ENCODE measurements around the gene MED27. TPM values are rescaled to one million over a fixed set of nuclear protein-coding genes. Genes with fewer than 3 reads are reported as not detected.

MED27 gene
- total and polyA plus RNA-seq, 12 donors: 8.0 to 20.7 (median 17.1) TPM

DNA sequence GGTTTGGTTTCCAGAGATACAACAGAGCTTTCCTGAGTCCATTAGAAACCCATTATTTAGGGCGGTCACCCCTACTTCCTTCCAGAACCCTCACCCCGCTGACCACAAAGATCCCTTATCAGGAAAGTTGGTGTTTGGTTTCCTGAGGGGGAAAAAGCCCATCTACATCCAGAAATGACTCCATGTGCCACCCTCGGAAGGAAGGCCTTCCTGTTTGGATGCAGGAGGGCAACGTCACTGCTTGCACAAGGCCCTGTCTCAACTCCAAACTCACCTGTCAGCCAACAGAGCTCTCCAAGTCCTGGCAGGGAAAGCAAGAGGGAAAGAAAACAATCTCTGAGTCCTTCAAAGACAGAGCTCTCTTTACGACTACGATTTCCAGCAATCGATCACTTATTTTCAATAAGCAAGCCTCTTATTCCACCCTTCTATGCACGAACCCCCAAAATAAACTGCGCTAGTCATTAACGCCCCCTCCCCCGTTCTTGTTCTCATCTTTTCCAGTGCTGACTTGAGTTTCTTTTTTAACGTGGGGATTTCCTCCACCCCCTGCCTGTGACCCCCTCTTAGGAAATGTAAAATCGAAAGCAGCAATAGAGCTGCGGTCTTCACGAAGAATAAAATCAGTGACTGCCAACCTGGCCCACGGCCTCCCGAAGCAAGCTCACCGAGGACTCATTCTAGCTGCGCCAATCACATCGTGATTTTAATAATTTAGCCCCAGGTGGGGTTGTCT lies 46.4 kb upstream of the MED27 start:
- TF ChIP-seq, protein P1, sequence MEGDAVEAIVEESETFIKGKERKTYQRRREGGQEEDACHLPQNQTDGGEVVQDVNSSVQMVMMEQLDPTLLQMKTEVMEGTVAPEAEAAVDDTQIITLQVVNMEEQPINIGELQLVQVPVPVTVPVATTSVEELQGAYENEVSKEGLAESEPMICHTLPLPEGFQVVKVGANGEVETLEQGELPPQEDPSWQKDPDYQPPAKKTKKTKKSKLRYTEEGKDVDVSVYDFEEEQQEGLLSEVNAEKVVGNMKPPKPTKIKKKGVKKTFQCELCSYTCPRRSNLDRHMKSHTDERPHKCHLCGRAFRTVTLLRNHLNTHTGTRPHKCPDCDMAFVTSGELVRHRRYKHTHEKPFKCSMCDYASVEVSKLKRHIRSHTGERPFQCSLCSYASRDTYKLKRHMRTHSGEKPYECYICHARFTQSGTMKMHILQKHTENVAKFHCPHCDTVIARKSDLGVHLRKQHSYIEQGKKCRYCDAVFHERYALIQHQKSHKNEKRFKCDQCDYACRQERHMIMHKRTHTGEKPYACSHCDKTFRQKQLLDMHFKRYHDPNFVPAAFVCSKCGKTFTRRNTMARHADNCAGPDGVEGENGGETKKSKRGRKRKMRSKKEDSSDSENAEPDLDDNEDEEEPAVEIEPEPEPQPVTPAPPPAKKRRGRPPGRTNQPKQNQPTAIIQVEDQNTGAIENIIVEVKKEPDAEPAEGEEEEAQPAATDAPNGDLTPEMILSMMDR (IDR thresholded peaks at IDR 0.05): no peak
- WGBS, 2 donors: 50 to 53% methylated on average over 20 of the region's 20 CpGs

DNA sequence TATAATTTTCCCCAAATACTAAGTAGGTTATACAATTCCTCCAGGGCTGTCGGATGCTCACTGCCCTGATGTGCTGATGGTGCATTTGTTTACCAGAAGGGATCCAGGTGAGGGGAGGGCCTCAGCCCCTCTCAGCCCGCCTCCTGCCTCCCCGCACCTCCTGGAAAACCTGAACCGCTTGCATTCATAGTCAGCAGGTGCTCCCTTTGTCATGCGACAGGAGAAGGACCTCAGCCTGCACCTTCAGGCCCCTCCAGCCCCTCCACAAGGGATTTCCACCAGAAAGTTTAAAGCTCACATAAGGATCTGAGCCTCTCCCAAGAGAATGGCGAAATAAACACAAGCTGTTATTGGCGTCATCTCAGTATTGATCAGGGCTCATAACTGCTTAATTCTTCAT lies 45.7 kb upstream of the MED27 start:
- WGBS, 2 donors: 25 to 33% methylated on average over 7 of the region's 7 CpGs
- H3K9me3 ChIP-seq: no peaks in the 10 kb centered on the region
- no peaks in the 10 kb centered on the region for H3K4me1 ChIP-seq
- DNase-seq (no peak), ATAC-seq (no peak)
- H3K36me3 ChIP-seq: no peaks in the 10 kb centered on the region
- H3K27me3 ChIP-seq: peaks cover 0 to 85% (median 65%) of the 10 kb centered on the region in 7 donors
- no peak overlapping the region for H3K27ac ChIP-seq
- intact Hi-C loops (cut with DNase I): no loop called here
- TF ChIP-seq, protein P1 (IDR thresholded peaks at IDR 0.05): no peak
- no peak overlapping the region for H3K4me3 ChIP-seq

More for the DNA sequence above, 46.4 kb upstream of the MED27 start:
- DNase-seq (no peak), ATAC-seq (no peak)
- Histone ChIP-seq H3K4me3 (no peak overlapping the region), H3K4me1 (no peaks in the 10 kb centered on the region), H3K27me3 (peaks cover 0 to 83% (median 71%) of the 10 kb centered on the region in 7 donors), H3K36me3 (no peaks in the 10 kb centered on the region), H3K27ac (no peak overlapping the region), H3K9me3 (no peaks in the 10 kb centered on the region)
- intact Hi-C loops (cut with DNase I): no loop called here

DNA sequence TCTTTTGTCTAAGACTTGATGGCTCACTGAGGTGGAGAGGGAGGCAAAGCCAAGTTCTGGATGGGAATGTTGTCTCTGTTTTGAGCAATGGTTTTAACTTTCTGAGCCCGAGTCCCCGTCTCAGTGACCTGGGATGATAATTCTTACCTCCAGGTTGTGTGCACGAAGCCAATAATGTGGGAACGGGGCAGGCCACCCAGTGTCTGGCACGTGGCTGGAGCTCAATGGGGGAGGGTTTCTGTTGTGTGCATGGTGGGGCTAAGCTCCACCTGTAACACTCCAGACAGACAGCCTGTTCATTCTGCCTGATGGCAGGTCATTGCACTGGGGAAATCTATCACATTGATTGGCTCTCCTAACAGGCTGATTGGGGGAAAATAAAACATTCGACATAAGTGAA lies 45.1 kb upstream of the MED27 start:
- H3K9me3 ChIP-seq: no peaks in the 10 kb centered on the region
- no peaks in the 10 kb centered on the region for H3K36me3 ChIP-seq
- ATAC-seq: no peak
- H3K27me3 ChIP-seq: peaks cover 0 to 80% (median 64%) of the 10 kb centered on the region in 7 donors
- no peaks in the 10 kb centered on the region for H3K4me1 ChIP-seq
- no peak overlapping the region for H3K4me3 ChIP-seq
- TF ChIP-seq, protein P1 (IDR thresholded peaks at IDR 0.05): no peak
- no peak for DNase-seq
- no peak overlapping the region for H3K27ac ChIP-seq
- intact Hi-C loops (cut with DNase I): no loop called here
- WGBS, 2 donors: 40 to 46% methylated on average over 6 of the region's 6 CpGs

DNA sequence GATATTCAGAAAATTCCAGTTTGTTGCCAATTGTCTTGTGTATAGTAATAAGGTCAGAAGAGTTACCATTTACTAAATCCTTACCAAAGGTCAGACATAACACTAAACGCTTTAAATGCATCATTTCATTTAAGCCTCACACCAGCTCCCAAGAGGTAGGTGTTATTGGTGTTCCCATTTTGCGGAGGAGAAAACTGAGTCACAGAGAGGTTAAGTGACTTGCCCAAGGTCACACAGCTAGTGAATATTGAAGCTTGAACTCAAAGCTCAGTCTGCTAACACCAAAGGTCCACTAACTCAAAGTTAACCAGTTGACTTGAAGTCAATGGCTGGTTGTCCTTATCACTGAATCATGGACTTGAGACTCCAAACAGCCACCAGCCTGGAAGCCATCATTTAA lies 41.4 kb upstream of the MED27 start:
- TF ChIP-seq, protein P1 (IDR thresholded peaks at IDR 0.05): no peak
- ATAC-seq (no peak), DNase-seq (no peak)
- Histone ChIP-seq H3K9me3 (no peaks in the 10 kb centered on the region), H3K4me3 (no peak overlapping the region), H3K27ac (no peak overlapping the region), H3K4me1 (no peaks in the 10 kb centered on the region), H3K27me3 (peaks cover 0 to 66% (median 46%) of the 10 kb centered on the region in 7 donors), H3K36me3 (no peaks in the 10 kb centered on the region)
- 90 to 93% methylated on average over 2 of the region's 2 CpGs for WGBS, 2 donors
- intact Hi-C loops (cut with DNase I): no loop called here

All from heart right ventricle (tissue), 16 donors.